ENCODE measurements around the gene TREM2.
"Not testable (repeated sequence)": the region's sequence is repeated elsewhere in the genome, so short reads cannot be mapped to it uniquely, and the experiment has no call there.

Gene TREM2

DNA sequence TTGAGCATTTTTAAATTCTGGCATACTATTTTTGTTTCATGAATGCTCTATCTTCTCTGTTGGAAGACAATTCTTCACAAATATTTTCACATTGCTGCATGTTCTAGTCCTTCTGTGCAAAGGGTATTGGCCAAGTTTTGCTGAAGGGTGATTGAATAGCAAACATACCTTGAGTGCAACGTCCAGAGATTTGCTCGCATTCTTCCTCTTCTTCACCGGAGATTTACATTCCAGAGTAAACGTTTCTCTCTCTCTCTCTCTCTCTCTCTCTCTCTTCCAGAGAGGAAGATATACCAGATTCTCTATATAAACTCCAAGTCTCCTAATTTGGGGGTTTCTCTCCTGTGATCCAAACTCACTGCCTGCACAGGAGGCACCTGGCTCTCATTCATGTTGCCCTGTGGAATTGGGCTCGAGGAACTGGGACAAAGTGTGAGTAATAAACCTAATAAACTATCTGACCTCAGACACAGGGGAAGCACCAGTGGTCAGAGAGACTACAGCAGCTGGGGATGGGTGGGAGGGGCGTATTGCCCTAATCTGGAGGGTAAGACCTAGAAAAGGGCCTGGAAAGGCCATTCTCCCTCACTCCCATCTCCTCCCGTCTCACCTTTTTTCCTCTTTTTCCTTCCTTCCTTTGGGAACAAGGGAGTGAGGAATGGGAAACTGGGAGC lies 7.6 kb downstream of the TREM2 start:
- no peak for DNase-seq (ENCODE audit: low read depth, low spot score)

DNA sequence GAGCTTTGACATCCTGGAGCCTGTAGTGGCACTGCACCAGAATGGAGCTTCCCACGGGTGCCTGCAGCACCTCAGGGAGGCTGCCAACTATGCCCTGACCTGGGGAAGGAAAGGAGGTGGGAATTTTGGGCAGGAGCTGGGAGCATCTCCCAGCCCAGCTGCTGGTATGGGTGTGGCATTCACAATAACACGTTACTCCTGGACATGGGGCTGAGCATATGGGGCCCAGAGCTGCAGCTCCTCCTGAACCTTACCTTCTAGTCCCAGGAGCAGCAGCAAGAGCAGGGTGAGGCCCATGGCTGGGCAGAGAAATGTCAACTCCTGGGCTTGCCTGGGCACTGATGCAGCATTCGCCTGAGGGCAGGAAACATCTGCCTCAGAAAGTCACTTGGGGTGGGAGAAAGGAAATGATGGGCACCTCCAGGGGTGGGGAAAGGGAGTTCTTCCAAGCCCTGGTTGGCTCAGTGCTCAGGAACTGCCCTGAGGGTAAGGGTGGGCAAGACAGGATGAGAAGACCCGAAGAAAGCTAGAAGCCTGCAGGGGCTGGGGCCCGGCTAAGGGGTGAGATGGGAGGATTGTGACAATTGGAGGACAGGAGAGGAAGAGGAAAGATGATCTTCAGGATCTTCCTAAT lies 8.8 kb downstream of the TREM2 start, which contains the start of gene TREML1:
TSS of gene TREML1 (minus strand) at position 356 of the 634 bp plus-strand sequence. CDS start at position 297, 59 bp downstream.
- DNase-seq (ENCODE audit: low read depth, low spot score): no peak

GRCh38 chr6:41153451-41153850 lies 9.5 kb downstream of the TREM2 start:
- DNase-seq (ENCODE audit: low read depth, low spot score): no peak

GRCh38 chr6:41150671-41151070 lies 12.2 kb downstream of the TREM2 start:
- no peak for DNase-seq (ENCODE audit: low read depth, low spot score)

DNA sequence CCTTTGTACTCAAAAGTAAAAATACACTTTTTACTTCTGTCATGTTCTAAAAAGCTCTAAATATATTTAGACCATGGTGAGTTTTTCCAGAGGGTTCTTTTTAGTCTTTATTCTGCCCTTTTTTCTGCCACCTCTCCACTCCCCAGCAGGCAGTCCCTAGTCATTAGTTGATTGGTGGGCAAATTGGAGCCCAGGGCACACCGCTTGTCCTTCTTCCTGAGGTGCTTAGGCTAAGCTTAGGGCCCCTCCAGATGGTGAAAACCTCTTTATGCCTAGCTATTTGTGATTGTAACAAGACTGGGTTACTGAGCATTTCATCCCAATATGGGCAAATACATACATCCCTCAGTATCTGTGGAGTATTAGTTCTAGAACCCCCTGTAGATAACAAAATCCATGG lies 15.0 kb downstream of the TREM2 start:
- DNase-seq (ENCODE audit: low read depth, low spot score): no peak

DNA sequence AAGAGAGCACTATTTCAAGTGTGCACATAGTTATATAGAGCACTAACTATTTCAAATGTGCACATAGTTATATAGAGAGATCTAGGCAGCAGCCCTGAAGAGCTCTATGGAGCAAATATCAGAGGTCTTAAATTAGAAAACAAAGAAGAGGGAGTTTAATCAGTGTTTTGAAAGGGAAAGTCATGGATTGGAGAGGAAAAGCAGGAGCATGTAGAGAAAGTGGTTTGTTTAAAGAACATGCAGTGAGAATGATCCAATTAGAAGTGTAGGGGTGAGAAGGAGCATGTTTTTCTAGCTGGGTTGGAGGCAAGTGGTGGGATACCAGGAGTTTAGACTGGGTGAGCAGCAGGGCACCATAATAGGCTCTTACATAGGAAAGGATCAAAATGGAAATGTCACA lies 26.0 kb downstream of the TREM2 start:
- DNase-seq (ENCODE audit: low read depth, low spot score): no peak

- DNase-seq (ENCODE audit: low read depth, low spot score): no peak
Observed at GRCh38 chr6:41135062-41135832, 27.7 kb downstream of the TREM2 start.

DNA sequence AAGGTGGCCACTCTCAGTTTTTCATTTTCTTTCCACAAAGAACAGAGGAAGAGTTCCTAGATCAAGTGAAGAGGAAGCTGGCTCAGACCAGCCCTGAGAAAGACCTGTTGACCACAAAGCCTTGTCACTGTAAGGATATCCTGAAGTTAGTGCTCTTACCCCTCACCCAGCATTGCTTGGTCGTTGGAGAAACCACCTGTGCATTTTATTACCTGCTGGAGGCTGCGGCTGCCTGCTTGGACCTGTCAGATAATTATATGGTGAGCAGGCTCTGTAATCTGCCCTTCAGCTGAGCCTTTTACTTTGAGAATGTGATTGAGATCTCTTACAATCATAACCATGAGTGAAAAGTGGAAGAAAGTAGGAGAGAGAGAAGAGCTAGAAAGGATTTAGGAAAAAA lies 30.7 kb downstream of the TREM2 start:
- DNase-seq (ENCODE audit: low read depth, low spot score): no peak

DNA sequence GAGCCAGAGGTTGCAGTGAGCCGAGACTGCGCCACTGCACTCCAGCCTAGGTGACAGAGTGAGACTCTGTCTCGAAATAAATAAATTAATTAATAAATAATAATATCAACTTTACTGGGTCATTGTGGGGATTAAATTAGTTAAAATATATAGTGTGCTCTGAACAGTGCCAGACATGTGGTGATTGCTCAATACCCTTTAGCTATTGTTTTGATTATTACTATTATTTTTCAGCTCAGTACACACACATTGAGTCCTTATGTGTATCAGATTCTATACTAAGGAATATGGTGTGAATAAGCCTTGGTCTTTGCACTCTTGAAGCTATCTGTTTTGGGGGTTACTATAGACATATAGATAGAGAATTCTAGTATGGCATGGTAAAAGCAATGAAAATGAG lies 37.6 kb downstream of the TREM2 start:
- no peak for DNase-seq (ENCODE audit: low read depth, low spot score)

DNA sequence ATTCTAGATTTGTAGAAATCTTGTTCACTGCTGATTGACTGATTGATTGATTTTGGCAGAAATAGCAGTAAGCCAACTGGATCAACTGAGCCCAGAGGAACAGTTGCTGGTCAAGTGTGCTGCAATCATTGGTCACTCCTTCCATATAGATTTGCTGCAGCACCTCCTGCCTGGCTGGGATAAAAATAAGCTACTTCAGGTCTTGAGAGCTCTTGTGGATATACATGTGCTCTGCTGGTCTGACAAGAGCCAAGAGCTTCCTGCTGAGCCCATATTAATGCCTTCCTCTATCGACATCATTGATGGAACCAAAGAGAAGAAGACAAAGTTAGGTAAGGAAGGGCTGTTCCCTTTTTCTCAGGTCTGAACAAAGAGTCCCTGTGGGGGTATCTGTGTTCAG lies 40.0 kb downstream of the TREM2 start:
- no peak for DNase-seq (ENCODE audit: low read depth, low spot score)

- DNase-seq (ENCODE audit: low read depth, low spot score): no peak
Observed at GRCh38 chr6:41122373-41122772, 40.5 kb downstream of the TREM2 start.

- no peak for DNase-seq (ENCODE audit: low read depth, low spot score)
Observed at GRCh38 chr6:41120058-41120457, 42.9 kb downstream of the TREM2 start.

- no peak for DNase-seq (ENCODE audit: low read depth, low spot score)
Observed at GRCh38 chr6:41119508-41119907, 43.4 kb downstream of the TREM2 start.

- DNase-seq (ENCODE audit: low read depth, low spot score): not testable (repeated sequence)
Observed at GRCh38 chr6:41115027-41115426, 47.9 kb downstream of the TREM2 start.

GRCh38 chr6:41111017-41111416 lies 51.9 kb downstream of the TREM2 start:
- DNase-seq (ENCODE audit: low read depth, low spot score): no peak

Measured in smooth muscle cell of the brain vasculature (primary cell).